K562 (cell line): ENCODE results near the gene GARNL3.

ENCODE experiments used
- CHD2 ChIP-seq: IDR thresholded peaks from 2 replicates; pipeline ENCODE4 v1.6.1; 2011; ENCODE audit warnings: low read depth, low read length
- ELF4 ChIP-seq: fragments of 450-650 bp; formaldehyde crosslinking; IDR thresholded peaks from 2 replicates; pipeline ENCODE4 v1.4.0; 2022; ENCODE audit warnings: missing genetic modification characterization
- FOS ChIP-seq: IDR thresholded peaks from 3 replicates; pipeline ENCODE4 v1.6.1; 2011; ENCODE audit not compliant: insufficient read length; ENCODE audit errors: extremely low read depth

DNA sequence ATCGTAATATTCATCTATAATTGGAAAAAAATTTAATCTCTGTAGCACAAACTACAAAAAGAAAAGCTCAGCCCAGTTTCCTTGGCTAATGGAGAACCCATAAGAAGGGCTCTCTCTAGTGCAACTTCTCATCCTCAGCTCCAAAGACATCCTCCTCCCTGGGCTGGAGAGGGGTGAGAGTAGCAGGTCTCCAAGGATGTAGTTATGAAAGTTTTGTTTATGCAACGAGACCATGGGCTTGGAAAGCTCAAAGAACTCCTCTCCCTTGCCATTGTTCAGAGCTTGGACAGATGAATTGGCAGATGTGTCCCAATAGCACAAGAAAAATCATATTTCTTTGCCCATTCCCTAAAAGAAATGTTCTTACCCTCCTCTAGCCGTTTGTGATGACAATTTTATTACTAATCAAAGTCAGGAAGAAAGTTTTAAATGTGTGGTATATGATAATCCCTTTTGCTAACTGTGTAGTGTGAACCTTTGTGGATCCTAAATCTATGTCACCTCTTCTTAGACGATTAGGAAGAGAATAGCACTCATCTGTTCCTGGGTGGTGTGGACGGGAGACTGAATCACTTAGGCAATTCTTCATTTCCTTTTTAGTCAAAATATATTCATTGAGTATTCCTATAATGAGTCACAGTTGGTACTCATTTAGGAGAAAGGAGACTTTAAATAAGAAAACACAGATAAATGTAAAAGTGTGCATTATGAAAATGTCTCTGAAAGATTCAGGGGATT is 52.2 kb downstream of the GARNL3 start:
- TF ChIP-seq CHD2 (no peak), ELF4 (CRISPR knock-in tag) (no peak), FOS (no peak)
